ENCODE measurements around the gene STAT5B. TPM values are rescaled to one million over a fixed set of nuclear protein-coding genes. Genes with fewer than 3 reads are reported as not detected.
"Not testable (repeated sequence)": the region's sequence is repeated elsewhere in the genome, so short reads cannot be mapped to it uniquely, and the experiment has no call there.

Gene STAT5B
- polyA plus RNA-seq, 3 donors, result 40.2 to 54.1 (median 43.5) TPM

GRCh38 chr17:42310787-42311215 is 34.6 kb upstream of the STAT5B start:
- DNase-seq (ENCODE audit: extremely low read depth in 1 of 11, low read depth in 9 of 11, low spot score in 4 of 11), result no peak

DNA sequence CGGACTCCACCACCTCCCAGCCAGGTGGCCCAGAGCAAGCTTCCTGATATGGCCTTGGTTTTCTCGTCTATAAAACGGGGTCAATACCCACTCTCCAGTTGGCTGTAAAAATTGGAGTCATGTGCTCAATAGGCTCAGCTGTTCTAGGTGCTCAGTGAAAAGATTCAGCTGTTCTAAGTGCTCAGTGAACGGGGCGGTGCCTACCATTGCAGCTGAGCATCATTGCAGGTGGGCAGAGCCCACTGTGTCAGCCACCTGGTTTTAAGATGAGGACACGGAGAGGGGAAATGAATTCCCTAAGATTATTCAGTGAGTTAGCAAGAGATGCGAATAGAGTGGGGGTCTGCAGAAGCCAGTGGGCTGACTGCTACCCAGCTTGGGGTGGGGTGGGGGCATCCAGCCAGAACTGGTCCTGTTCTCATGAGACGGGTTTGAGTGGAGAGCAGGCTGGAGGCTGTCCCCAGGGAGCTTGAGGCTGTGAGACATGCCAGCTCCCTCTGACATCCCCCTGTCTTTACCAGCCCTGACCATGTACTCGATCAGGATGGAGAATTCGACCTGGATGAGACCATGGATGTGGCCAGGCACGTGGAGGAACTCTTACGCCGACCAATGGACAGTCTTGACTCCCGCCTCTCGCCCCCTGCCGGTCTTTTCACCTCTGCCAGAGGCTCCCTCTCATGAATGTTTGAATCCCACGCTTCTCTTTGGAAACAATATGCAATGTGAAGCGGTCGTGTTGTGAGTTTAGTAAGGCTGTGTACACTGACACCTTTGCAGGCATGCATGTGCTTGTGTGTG is 34.0 kb upstream of the STAT5B start:
- DNase-seq (ENCODE audit: extremely low read depth in 1 of 11, low read depth in 9 of 11, low spot score in 4 of 11), result no peak

DNA sequence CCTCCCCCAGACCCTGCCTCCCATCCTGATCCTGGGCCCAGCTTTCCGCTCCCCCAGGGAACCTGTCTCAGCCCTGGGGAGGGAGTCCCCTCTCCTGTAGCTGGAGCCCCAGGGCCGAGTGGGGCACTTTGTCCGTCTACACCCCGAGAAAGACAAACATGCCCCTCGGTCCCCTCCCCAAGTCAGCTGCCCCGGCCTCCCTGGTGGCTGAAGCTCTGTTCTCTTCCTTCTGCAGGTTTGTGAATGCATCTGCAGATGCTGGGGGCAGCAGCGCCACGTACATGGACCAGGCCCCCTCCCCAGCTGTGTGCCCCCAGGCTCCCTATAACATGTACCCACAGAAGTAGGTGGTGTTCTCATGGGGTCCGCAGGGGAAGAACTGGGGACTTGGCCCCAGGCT is 33.0 kb upstream of the STAT5B start:
- DNase-seq (ENCODE audit: extremely low read depth in 1 of 11, low read depth in 9 of 11, low spot score in 4 of 11), result no peak

DNA sequence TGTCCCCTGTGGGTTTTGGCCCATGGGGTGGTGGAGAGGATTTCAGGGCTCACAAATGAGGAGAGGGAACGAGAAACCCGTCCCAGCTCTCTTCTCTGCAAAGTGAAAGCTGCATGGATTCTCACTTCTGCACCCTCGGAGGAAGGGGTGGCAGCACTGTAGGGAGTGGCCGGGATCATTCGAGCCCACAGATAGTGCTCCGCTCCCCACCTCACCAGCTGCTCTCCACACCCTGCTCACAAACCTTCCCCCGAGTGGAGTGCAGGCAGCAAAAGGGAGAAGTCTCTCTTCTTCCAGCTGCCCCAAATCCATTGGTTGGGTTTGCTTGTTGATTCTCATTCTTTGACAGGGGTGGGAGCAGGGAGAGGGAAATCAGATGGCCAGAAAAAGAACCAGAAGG is 32.3 kb upstream of the STAT5B start:
- DNase-seq (ENCODE audit: extremely low read depth in 1 of 11, low read depth in 9 of 11, low spot score in 4 of 11), result no peak

DNA sequence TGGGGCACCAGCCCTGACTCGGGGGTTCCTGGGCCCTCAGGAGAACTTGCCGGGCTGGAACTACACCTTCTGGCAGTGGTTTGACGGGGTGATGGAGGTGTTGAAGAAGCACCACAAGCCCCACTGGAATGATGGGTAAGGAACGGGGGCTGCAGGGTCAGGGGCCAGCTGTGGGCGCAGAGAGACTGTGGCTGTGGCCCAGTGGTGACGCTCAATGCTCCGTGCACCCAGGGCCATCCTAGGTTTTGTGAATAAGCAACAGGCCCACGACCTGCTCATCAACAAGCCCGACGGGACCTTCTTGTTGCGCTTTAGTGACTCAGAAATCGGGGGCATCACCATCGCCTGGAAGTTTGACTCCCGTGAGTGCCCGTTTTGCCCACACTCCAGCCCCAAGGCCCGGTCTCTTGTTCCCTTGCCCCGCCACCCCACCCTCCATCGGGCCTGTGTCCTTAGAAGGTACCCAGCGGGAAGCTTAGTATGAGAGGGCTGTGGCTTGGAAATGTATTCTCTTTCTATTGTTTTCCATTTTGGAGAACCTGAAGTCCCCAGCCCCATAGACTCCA is 31.3 kb upstream of the STAT5B start:
- no peak for DNase-seq (ENCODE audit: extremely low read depth in 1 of 11, low read depth in 9 of 11, low spot score in 4 of 11)

GRCh38 chr17:42306385-42306667 is 30.1 kb upstream of the STAT5B start:
- DNase-seq (ENCODE audit: extremely low read depth in 1 of 11, low read depth in 9 of 11, low spot score in 4 of 11), result no peak

DNA sequence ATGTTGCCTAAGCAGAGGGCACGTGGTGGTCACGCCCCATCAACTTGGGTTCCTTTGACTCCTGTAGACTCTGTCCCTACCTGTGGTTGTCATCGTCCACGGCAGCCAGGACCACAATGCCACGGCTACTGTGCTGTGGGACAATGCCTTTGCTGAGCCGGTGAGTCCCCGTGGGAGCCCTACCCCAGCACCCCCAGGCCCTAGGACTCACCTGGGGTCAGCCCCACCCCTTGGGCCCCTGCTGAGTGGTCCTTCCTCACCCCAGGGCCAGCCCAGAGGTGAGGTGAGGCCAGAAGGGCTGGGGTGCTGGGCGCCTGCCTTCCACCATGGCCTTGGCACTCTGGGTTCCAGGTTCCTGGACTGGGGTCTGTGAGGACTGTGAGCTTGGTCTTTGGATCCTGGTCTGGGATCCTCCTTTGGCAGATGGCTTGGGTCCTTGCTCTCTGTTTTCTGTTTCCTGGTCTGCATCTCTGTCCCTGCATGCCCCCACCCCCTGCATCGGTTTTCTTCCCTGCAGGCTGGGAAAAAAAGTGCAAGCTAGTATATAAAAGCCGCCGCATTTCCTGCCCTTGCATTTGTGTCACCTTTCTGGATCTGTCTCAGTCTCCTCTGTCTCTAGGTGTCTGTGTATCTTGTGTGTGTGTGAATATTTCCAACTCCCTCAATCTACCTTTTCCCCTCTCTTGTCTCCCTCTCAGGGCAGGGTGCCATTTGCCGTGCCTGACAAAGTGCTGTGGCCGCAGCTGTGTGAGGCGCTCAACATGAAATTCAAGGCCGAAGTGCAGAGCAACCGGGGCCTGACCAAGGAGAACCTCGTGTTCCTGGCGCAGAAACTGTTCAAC is 29.6 kb upstream of the STAT5B start:
- no peak for DNase-seq (ENCODE audit: extremely low read depth in 1 of 11, low read depth in 9 of 11, low spot score in 4 of 11)

GRCh38 chr17:42305031-42305330 is 28.8 kb upstream of the STAT5B start:
- DNase-seq (ENCODE audit: extremely low read depth in 1 of 11, low read depth in 9 of 11, low spot score in 4 of 11), result not testable (repeated sequence)

DNA sequence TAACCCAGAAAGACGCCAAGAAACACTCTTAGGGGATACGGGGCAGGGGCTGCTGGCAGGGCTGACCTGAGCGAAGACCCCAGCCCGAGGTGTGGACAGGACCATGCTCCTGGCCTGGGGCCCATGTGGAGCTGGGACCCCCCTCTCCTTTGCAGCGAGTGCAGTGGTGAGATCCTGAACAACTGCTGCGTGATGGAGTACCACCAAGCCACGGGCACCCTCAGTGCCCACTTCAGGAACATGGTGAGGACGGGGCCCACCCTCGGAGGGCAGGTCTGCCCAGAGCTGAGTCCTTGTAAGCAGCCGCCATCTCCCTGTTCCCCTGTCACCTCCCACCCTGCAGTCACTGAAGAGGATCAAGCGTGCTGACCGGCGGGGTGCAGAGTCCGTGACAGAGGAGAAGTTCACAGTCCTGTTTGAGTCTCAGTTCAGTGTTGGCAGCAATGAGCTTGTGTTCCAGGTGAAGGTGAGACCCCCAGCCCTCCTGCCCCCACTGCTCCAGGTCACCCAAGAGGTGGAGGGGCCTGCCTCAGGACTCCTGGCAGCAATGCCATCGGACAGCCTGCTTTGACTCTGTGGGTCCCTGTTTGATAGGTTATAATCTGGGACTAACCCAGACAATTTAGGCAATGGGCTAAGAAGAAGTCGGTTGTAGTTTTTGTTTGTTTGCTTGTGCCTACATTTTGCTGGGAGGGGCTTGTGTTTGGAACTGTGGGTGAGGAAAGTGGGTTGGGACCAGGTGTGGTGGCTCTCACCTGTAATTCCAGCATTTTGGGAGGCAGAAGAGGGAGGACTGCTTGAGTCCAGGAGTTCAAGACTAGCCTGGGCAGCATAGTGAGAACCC is 28.2 kb upstream of the STAT5B start:
- no peak for DNase-seq (ENCODE audit: extremely low read depth in 1 of 11, low read depth in 9 of 11, low spot score in 4 of 11)

DNA sequence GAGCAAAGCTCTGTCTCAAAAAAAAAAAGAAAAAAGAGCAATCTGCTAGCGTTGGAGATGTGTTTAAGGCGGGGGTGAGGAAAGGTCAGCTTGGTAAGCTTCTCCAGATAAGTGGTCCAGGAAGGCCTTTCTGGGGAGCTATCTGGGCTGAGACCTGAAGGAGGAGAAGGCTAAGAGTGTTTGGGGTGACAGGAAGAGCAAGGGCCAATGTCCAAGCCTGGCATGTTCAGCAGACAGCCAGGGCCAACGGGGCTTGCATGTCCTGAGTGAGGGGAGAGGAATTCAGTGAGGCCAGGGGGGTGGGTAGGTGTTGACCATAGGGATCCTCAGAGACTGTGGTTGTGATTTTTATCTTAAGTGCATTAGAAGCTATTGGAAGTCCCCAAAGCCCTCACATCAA is 27.5 kb upstream of the STAT5B start:
- DNase-seq (ENCODE audit: extremely low read depth in 1 of 11, low read depth in 9 of 11, low spot score in 4 of 11), result no peak

GRCh38 chr17:42301022-42301421 is 24.8 kb upstream of the STAT5B start:
- no peak for DNase-seq (ENCODE audit: extremely low read depth in 1 of 11, low read depth in 9 of 11, low spot score in 4 of 11)

- DNase-seq (ENCODE audit: extremely low read depth in 1 of 11, low read depth in 9 of 11, low spot score in 4 of 11), result not testable (repeated sequence)
Measured at GRCh38 chr17:42299913-42300312, 23.7 kb upstream of the STAT5B start.

GRCh38 chr17:42299361-42299760 is 23.2 kb upstream of the STAT5B start:
- DNase-seq (ENCODE audit: extremely low read depth in 1 of 11, low read depth in 9 of 11, low spot score in 4 of 11), result not testable (repeated sequence)

- not testable (repeated sequence) for DNase-seq (ENCODE audit: extremely low read depth in 1 of 11, low read depth in 9 of 11, low spot score in 4 of 11)
Measured at GRCh38 chr17:42297775-42298174, 21.6 kb upstream of the STAT5B start.

- DNase-seq (ENCODE audit: extremely low read depth in 1 of 11, low read depth in 9 of 11, low spot score in 4 of 11), result no peak
Measured at GRCh38 chr17:42296012-42296411, 19.8 kb upstream of the STAT5B start.

- DNase-seq (ENCODE audit: extremely low read depth in 1 of 11, low read depth in 9 of 11, low spot score in 4 of 11), result no peak
Measured at GRCh38 chr17:42294469-42295398, 18.5 kb upstream of the STAT5B start.

DNA sequence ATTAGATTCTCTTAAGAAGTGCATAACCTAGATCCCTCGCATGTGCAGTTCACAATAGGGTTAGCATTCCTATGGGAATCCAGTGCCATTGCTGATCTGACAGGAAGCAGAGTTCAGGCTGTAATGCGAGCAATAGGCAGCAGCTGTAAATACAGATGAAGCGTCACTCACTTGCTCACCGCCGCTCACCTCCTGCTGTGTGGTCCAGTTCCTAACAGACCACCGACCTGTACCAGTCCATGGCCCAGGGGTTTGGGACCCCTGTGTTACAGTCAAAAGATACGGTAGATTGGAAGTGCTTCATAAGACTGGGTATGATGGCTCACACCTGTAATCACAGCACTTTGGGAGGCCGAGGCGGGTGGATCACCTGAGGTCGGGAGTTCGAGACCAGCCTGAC is 14.9 kb upstream of the STAT5B start:
- DNase-seq (ENCODE audit: extremely low read depth in 1 of 11, low read depth in 9 of 11, low spot score in 4 of 11), result no peak

DNA sequence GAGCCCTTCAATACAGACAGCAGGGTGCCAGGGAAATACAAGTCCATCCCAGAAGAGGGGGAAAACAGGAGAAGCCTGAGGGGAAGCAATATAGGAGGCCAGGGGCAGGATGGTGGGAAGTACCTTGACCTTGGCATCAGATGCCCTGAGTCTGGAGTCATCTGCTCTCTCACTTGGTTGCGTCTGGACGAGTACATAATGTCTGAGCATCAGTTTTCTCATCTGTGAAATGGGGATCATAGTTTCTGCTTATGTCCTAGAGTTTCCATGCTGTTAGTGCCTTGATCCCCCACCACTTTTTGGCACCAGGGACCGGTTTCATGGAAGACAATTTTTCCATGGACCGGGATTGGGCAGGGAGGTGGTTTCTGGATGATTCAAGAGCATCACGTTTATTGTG is 14.4 kb upstream of the STAT5B start:
- DNase-seq (ENCODE audit: extremely low read depth in 1 of 11, low read depth in 9 of 11, low spot score in 4 of 11), result no peak

All from renal cortex interstitium (tissue), 11 donors.